ENCODE data around the gene KCNIP1.
"Not testable (repeated sequence)": the region's sequence is repeated elsewhere in the genome, so short reads cannot be mapped to it uniquely, and the experiment has no call there.

KCNIP1 gene

DNA sequence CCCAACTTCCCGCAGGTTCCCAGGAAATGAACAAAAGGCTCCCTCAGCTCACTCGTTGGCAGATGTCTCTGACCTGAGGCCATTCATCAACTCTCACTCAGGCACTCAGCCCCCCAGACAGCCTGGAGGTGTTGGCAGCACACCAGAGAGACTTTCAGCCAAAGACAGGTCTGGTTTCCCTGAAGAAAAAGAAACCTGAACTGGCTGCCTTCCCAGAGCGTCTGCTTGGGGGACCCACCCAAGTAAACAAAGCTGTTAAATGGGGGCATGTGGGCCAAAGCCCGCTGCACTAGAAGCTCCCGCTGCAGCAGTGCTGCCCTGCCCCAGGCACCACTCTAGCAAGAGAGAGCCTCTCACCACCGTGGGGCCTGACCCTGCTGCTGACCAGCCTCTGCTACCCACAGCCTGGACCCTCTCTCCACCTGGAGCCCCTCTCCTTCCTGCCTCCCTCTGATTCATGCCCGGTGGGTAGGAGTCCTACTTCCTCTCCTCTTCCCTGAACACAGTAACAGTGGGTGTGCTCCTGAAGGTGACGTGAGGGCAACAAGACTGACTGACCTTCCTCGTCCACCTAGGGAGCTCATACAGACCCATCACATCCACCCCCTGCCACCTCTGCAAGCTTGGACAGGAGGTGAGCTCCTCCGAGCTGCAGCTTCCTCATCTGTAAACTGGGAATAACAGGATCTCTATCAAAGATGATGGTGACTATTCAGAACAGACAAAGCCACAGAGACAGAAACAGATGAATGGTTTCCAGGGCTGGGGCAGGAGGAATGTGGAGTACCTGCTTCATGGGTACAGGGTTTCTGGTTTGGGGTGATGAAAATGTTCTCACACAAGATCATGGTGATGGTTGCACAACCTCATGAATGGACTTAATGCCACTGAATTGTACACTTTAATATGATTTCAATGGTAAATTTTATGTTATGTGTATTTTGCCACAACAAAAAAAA is 248.7 kb downstream of the KCNIP1 start:
- no peak for DNase-seq (ENCODE audit: low spot score)

DNA sequence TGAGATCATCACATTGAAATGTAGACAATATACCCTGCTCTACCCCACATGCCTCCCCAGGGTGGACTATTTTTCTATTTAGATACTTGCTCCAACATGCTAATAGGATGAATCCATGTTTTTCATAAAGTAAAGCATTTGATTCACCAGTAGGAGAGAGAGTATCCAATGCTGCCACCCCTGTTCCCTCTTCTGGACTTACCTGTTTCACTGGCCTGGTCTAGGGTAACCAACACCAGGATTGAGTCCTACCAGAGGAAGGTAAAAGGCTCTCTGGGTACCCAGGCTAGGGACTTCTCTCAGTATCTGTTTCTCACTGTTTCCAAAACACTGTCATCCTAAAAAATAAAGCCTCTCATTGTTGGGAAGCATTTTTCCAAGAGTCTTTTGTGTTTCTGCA is 249.5 kb downstream of the KCNIP1 start:
- DNase-seq (ENCODE audit: low spot score), result no peak

DNA sequence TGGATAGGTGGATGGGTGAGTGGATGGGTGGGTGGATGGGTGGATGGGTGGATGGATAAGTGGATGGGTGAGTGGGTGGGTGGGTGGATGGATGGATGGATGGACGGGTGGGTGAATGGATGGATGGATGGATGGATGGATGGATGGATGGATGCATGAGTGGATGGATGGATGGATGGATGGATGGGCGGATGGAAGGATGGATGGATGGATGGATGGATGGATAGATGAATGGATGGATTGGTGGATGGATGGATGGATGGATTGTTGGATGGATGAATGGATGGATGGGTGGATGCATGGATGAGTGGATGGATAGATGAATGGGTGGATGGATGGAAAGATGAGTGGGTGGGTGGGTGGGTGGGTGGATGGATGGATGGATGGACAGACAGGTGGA is 250.7 kb downstream of the KCNIP1 start:
- DNase-seq (ENCODE audit: low spot score), result not testable (repeated sequence)

DNA sequence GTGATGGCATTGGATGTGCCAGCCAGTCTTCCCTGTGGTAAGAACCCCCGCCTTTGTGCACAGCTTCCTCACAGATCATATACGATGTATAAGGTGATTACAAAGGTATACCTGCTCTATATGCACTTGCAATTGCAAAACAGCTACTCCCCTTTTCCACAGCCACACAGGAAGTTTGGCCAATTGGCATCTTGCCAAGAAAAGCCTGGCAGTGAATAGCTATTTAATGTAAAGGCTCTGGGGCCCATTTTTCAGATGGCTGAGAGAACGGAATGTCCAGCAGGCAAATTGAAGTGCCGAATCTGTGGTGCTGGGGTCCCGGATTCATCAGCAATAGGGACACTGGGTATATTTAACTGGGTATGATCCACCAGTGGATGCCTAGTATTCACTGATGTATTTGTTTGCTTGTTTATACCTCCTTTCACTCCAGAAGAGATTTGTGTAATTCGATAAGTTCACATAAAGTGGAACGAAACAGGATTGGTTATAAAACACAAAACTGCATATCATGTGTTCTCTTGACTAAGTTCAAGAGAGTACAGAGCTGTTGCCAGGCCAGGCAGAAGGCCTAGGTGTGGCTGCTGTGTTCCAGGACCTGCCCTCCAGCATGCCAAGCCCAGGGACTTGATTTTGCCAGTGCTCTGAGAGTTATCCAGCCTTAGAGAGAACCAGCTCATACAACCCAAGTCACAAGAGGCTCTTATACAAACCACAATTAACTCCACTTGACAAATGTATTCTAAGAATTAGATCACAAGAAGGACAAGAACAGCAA is 252.0 kb downstream of the KCNIP1 start:
- DNase-seq (ENCODE audit: low spot score), result no peak

DNA sequence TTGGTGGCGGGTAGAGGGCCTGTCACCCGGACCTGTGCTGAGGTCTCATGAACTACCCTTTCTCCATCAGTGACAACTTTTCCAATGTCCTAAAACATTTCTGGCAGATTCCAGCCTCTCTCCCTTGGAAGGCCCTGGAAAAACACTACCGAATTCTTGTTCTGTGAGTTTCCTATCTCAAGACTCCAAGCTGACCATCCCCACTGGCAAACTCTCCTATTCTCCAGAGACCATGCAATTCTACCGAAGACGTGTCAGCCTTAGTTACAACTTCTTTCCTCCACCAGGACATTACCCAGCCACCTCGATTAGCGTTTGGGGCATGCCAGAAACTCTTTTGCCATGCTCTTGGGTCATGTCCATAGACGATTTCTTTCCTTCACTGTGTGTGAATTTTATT is 252.9 kb downstream of the KCNIP1 start:
- DNase-seq (ENCODE audit: low spot score), result no peak

DNA sequence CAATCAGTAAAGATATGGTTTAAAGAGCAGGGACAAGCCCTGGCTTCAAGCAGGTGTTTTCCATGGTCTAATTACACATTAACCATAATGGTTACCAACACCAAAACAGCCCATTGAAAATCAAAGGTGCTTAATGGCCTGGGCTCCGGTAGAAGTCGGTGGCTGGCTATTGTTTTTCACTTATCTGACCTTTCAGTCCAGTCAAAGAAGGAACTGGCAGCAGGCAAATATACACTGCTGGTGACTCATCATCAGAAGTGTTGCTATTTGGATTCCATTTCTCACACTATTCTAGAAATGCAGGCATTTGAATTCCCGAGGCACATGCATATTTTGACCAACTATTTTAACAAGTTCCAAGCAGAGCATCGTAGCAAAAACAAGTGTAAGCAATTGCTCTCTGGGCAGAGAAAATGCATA is 253.4 kb downstream of the KCNIP1 start:
- peak; percentile 55 for DNase-seq (ENCODE audit: low spot score)

DNA sequence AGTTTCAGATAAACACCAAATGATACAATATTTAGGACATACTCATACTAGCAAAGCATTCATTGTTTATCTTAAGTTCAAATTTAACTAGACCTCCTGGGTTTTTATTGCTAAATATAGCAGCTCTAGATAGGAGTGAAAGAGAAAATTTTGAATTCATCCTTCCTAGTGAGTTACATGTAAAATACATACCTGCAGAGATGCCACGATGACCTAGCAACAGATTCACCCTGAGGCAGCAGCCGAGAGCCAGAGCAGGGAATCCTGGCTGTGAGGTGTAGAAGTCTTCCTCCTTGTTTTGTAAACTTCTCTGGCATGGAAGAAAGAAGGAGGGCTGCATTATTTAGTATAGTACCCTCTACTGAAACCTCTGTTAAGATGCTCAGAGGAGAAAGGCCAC is 253.8 kb downstream of the KCNIP1 start:
- DNase-seq (ENCODE audit: low spot score), result no peak

DNA sequence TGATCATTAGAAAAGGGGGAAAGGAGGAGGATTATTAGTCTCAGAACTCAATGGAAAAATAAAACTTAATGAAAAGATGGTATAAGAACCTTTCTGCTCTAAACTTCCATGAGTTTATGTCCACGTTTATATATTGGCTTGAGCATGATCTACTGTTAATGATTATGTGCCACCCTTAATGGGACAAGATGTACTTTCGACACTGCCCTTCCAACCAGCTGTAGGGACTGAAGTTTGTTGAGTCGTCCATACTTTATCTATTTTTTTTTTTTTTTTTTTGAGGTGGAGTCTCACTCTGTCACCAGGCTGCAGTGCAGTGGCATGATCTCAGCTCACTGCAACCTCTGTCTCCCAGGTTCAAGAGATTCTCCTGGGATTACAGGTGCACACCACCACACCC is 254.7 kb downstream of the KCNIP1 start:
- DNase-seq (ENCODE audit: low spot score), result no peak

- DNase-seq (ENCODE audit: low spot score), result no peak
Observed at GRCh38 chr5:170760113-170760512, 256.3 kb downstream of the KCNIP1 start.

DNA sequence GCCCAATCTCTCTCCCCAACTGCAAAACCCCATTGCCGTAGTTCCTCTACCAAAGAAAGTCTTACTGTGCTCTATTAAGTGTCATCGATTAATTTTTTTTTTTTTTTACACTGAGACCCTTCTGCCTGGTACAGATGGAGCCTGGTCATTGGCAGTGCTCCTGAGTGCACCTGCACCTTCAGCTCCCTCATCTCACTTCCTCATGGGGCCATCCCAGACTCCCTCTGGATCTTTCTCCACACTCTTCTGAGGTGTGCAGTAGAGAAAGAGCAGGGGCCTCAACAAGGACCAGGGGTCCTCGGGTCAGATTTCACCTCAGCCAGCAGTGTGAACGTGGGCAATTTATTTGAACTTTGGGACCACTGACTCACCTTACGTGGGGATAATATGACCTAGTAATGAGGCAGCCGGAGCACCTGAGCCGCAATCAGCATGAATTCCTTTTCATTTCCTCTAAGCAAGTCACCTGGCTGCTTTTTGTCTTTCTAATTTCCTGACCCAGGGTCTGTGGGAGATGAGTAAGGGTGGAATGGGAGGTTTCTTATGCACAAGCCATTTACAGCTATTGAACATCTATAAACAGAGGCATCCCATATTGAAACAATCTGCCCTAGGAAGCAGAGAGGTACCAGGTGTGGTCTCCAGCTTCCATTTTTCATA is 257.4 kb downstream of the KCNIP1 start:
- no peak for DNase-seq (ENCODE audit: low spot score)

- no peak for DNase-seq (ENCODE audit: low spot score)
Observed at GRCh38 chr5:170761708-170762066, 257.9 kb downstream of the KCNIP1 start.

- DNase-seq (ENCODE audit: low spot score), result not testable (repeated sequence)
Observed at GRCh38 chr5:170762298-170762697, 258.5 kb downstream of the KCNIP1 start.

DNA sequence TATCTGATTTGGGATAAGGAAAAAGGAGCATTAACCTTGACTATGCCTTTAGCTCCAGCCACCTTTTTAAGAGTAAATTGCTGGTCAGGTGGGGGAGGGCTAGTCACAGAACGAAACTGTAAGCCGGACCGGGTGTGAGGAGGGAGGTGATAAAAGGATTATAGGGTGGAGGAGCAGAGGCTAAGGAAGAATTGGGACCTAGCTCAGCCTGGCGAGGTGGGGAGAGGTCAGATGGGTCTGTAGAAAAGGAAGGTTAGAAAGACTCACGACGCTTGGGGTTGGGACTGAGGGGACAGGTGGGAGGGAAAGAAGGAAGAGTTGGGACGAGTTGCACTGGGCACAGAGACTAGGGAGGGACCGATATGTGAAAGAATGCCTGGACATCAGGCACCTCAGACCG is 262.0 kb downstream of the KCNIP1 start:
- DNase-seq (ENCODE audit: low spot score), result not testable (repeated sequence)

- DNase-seq (ENCODE audit: low spot score), result no peak
Observed at GRCh38 chr5:170769246-170769645, 265.4 kb downstream of the KCNIP1 start.

DNA sequence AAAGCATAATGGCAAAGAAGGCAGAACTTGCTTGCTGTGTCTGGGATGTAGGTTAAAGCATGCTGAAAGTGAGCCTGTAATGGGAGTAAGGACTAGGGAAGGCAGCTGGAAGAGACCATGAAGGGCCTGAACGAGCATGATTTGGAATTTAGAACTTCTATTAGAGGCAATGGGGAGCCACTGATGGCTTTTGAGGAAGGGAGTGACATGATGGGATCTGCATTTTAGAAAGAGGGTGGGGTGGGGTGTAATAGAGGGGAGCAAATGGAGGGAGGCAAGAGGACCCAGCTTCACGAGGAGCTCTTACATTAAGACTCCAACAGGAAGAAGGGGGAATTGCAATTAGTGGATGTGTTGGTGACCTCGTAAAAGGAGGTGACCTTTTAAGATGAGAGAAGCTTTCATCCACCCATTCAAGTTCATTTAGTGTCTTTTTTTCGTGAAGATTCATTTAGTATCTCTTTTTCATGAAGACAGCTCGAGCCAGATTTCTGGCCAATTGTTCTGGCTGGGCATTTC is 266.1 kb downstream of the KCNIP1 start:
- DNase-seq (ENCODE audit: low spot score), result no peak

- no peak for DNase-seq (ENCODE audit: low spot score)
Observed at GRCh38 chr5:170771496-170771895, 267.7 kb downstream of the KCNIP1 start.

DNA sequence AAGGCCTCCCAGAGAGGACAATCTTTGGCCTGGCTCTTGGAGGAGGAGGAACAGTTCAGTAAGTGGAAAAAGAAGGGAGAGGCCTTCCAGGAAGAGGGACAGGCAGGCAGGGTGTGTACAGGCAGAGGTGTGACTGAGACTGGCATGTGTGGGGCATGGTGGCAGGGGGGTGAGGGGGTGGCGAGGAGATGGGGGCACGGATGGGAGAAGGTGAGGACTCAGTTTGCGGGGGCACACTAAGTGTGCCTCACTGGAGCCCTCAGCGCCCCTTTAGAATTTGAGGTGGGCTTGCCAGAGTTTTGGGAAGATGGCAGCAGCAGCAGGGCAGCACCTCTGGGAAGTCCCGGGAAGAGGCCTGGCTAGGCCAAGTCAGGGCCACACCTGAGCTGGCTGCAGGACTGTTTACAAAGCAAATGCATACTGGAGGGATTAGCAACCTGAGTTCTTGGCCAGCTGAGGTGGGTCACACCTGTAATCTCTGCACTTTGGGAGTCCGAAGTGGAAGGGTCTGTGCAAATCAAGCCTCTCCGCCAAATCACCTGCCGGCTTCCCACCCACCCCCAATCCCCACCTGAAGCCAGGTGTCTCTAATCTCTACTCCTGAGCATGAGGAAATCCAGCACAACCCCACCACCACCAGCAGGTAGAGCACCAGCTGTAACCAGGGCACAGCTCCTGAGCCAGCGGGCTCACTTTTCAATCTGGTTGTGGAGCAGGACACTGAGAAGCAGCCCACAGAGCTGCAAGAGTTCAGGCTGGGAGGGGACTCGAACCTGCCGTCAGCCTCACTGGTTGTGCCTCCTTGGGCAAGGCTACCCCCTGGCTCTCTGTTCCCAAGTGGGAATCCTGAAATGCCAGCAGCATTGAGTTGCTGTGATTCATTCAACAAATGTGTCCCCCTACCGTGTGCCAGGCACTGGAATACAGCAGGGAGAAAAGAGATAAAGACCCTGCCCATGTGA is 269.5 kb downstream of the KCNIP1 start:
- DNase-seq (ENCODE audit: low spot score), result no peak

DNA sequence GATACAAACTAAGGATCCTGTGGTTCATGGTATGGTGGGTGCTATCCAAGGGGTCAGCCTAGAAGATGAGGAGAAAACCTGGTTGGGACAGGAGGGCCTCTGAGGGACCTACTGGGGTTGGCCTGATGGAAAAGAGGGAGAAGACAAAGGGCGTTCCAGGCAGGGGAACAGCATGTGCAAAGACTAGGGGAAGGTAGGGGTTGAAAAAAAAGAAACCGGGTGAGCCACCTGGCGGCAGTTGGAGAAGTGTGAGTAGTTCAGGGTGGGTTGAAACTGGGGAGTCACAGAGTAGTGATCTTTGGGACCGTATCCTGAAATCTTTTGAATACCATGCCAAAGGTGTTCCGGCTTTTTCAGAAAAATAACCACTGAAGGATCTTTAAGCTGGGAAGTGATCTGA is 271.0 kb downstream of the KCNIP1 start:
- DNase-seq (ENCODE audit: low spot score), result no peak

DNA sequence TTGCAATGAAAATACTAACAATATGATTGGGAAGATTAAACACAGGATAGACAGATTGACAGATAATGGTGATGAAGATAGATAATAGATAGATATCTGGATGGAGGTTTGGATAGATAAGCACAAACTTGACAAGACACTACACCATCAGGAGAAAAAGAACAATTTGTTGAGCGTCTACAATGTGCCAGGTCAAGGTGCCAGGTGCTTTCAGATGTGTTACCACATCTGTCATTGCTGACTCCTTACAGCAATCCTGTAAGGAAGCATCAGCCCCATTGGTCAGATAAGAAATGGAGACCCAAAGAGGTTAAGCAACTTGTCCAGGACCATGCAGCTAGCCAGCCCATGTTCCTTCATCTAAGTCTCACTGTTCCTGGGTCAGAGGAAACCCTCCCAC is 278.1 kb downstream of the KCNIP1 start:
- DNase-seq (ENCODE audit: low spot score), result no peak

GRCh38 chr5:170782438-170782837 is 278.6 kb downstream of the KCNIP1 start:
- no peak for DNase-seq (ENCODE audit: low spot score)
